Activated naive CD4-positive, alpha-beta T cell treated with anti-CD3 and anti-CD28 coated beads, Interleukin-2, amount 50 U/mL, for 24 hours (primary cell): ENCODE data around the gene ZNF557.

Experiments
- H3K27ac Mint-ChIP-seq: one replicate; pipeline ENCODE4 v1.8.0; 2021; ENCODE audit warnings: mild to moderate bottlenecking, mixed read lengths
- H3K27me3 Mint-ChIP-seq: one replicate; pipeline ENCODE4 v1.8.0; 2021; ENCODE audit warnings: mixed read lengths
- H3K36me3 Mint-ChIP-seq: one replicate; pipeline ENCODE4 v1.8.0; 2021; ENCODE audit warnings: mixed read lengths
- H3K4me1 Mint-ChIP-seq: one replicate; pipeline ENCODE4 v1.8.0; 2021; ENCODE audit warnings: mixed read lengths
- H3K4me3 Mint-ChIP-seq: one replicate; pipeline ENCODE4 v1.8.0; 2021; ENCODE audit warnings: mild to moderate bottlenecking, mixed read lengths
- H3K9me3 Mint-ChIP-seq: one replicate; pipeline ENCODE4 v1.8.0; 2021; ENCODE audit warnings: mixed read lengths

ZNF557 gene

GRCh38 chr19:7104747-7105447 is 35.4 kb downstream of the ZNF557 start:
- Mint-ChIP-seq H3K4me1 (peaks cover 10% of the 10 kb centered on the region), H3K36me3 (no peaks in the 10 kb centered on the region), H3K4me3 (no peak overlapping the region), H3K9me3 (no peaks in the 10 kb centered on the region), H3K27ac (no peak overlapping the region), H3K27me3 (no peaks in the 10 kb centered on the region)

DNA sequence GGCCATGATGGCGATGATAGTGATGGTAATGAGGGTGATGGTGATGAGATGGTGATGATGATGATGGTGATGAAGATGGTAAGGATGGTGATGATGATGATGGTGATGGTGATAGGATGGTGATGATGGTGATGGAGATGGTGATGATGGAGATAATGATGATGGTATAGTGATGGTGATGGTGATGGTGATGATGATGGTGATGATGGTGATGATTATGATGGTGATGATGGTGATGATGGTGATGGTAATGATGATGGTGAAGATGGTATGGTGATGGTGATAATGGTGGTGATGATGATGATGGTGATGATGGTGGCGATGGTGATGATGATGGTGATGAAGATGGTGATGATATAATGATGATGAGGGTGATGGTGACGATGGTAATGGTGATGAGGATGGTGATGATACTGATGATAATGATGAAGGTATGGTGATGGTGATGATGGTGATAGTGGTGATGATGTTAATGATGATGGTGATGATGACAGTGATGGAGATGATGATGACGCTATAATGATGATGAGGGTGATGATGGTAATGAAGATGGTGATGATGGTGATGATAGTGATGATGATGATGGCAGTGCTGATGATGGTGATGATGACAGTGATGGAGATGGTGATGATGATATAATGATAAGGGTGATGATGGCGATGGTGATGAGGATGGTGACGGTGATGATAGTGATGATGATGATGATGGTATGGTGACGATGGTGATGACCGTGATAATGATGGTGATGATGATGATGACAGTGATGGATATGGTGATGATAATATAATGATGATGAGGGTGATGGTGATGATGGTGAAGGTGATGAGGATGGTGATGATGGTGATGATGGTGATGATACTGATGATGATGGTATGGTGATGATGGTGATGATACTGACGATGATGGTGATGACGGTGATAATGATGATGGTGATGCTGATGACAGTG is 37.5 kb downstream of the ZNF557 start:
- Mint-ChIP-seq H3K36me3 (no peaks in the 10 kb centered on the region), H3K4me3 (no peak overlapping the region), H3K27me3 (no peaks in the 10 kb centered on the region), H3K9me3 (no peaks in the 10 kb centered on the region), H3K27ac (no peak overlapping the region), H3K4me1 (peaks cover 3% of the 10 kb centered on the region)

GRCh38 chr19:7109678-7110289 is 40.3 kb downstream of the ZNF557 start:
- Mint-ChIP-seq H3K4me1 (no peaks in the 10 kb centered on the region), H3K27me3 (no peaks in the 10 kb centered on the region), H3K36me3 (no peaks in the 10 kb centered on the region), H3K9me3 (no peaks in the 10 kb centered on the region), H3K4me3 (no peak overlapping the region), H3K27ac (no peak overlapping the region)

GRCh38 chr19:7112675-7113074 is 43.2 kb downstream of the ZNF557 start:
- no peak overlapping the region for H3K27ac Mint-ChIP-seq
- H3K4me3 Mint-ChIP-seq, result no peak overlapping the region
- no peaks in the 10 kb centered on the region for H3K27me3 Mint-ChIP-seq
- no peaks in the 10 kb centered on the region for H3K36me3 Mint-ChIP-seq
- no peaks in the 10 kb centered on the region for H3K9me3 Mint-ChIP-seq
- H3K4me1 Mint-ChIP-seq, result no peaks in the 10 kb centered on the region

DNA sequence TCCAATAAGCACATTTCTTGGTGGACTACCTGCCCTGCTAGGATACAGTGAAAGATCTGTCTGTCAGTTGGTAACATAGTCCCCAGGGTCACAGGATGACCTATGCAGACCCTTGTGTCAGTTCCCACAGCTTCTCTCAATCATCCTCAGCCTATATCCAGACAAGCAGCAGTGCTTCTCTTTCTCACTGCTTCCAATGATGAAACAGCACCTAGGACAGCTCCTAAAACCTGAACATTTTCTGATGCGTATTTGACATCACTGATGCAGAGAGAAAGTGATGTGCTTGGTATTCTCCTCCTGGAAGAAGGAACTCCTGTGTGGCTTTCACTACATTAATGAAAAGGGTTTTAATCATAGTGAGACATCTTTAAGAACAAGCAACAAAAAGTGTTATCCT is 43.7 kb downstream of the ZNF557 start:
- no peak overlapping the region for H3K4me3 Mint-ChIP-seq
- H3K27me3 Mint-ChIP-seq, result no peaks in the 10 kb centered on the region
- no peaks in the 10 kb centered on the region for H3K4me1 Mint-ChIP-seq
- H3K9me3 Mint-ChIP-seq, result no peaks in the 10 kb centered on the region
- H3K27ac Mint-ChIP-seq, result peak overlapping the region; percentile 72
- H3K36me3 Mint-ChIP-seq, result no peaks in the 10 kb centered on the region

GRCh38 chr19:7115721-7116120 is 46.2 kb downstream of the ZNF557 start:
- Mint-ChIP-seq H3K27me3 (no peaks in the 10 kb centered on the region), H3K36me3 (no peaks in the 10 kb centered on the region), H3K9me3 (no peaks in the 10 kb centered on the region), H3K27ac (no peak overlapping the region), H3K4me3 (no peak overlapping the region), H3K4me1 (no peaks in the 10 kb centered on the region)

GRCh38 chr19:7117248-7117647 is 47.7 kb downstream of the ZNF557 start:
- Mint-ChIP-seq H3K27ac (no peak overlapping the region), H3K9me3 (no peaks in the 10 kb centered on the region), H3K4me1 (no peaks in the 10 kb centered on the region), H3K36me3 (no peaks in the 10 kb centered on the region), H3K27me3 (no peaks in the 10 kb centered on the region), H3K4me3 (no peak overlapping the region)

DNA sequence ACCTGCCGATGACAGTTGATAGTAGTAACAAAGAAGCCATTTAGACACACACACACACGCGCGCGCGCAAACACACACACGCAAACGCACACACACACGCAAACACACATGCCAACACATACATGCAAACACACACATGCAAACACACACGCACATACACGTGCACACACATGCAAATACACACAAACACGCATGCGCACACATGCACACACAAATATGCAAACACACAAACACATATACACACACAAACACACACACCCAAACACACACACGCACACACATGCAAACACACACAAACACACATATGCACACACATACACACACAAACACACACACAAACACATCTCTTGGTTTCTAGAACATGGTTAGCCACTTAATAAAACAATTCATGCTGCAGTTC is 50.1 kb downstream of the ZNF557 start:
- Mint-ChIP-seq H3K4me1 (no peaks in the 10 kb centered on the region), H3K4me3 (no peak overlapping the region), H3K27ac (no peak overlapping the region), H3K9me3 (no peaks in the 10 kb centered on the region), H3K27me3 (no peaks in the 10 kb centered on the region), H3K36me3 (peaks cover under 1% of the 10 kb centered on the region)

DNA sequence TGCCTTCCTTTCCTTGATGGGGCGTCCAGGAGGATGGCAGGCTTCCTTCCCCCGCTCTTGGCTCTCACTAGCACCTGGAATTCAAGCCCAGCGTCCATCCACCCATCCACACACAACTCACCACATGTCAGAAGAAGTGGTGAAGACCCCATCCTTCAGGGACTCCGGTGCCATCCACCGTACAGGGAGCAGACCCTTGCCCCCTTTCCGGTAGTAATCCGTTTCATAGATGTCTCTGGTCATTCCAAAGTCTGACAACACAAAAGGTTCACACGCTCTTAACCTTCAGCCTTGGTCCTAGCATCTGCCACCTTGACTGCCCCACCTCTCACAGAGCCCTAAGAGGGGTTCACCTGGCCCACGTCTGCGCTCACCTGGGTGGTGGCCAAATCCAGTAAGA is 51.0 kb downstream of the ZNF557 start:
- no peak overlapping the region for H3K27ac Mint-ChIP-seq
- H3K9me3 Mint-ChIP-seq, result no peaks in the 10 kb centered on the region
- H3K36me3 Mint-ChIP-seq, result peaks cover 3% of the 10 kb centered on the region
- H3K4me3 Mint-ChIP-seq, result no peak overlapping the region
- no peaks in the 10 kb centered on the region for H3K4me1 Mint-ChIP-seq
- H3K27me3 Mint-ChIP-seq, result no peaks in the 10 kb centered on the region

DNA sequence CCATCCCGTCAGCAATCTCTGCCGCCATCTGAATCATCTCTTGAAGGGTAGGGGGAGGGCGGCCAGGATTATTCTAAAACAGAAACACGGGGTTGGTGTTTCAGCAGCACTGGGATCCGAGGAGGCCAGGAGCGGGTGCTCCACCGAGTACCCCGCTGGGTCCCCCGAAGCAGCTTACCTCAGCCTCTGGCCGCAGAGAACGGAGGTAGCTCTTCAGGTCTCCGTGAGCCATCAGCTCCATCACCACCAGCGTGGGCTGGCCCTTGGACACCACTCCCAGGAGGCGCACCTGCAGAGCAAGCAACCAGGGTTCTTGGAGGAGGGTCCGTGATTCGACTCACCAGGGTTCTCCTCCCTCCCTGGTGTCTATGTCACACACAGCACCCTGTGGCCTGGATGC is 53.2 kb downstream of the ZNF557 start:
- no peak overlapping the region for H3K27ac Mint-ChIP-seq
- no peaks in the 10 kb centered on the region for H3K4me1 Mint-ChIP-seq
- H3K36me3 Mint-ChIP-seq, result peaks cover 3% of the 10 kb centered on the region
- no peaks in the 10 kb centered on the region for H3K9me3 Mint-ChIP-seq
- no peak overlapping the region for H3K4me3 Mint-ChIP-seq
- no peaks in the 10 kb centered on the region for H3K27me3 Mint-ChIP-seq

GRCh38 chr19:7124782-7125181 is 55.3 kb downstream of the ZNF557 start:
- Mint-ChIP-seq H3K4me1 (no peaks in the 10 kb centered on the region), H3K4me3 (no peak overlapping the region), H3K9me3 (no peaks in the 10 kb centered on the region), H3K27me3 (no peaks in the 10 kb centered on the region), H3K27ac (no peak overlapping the region), H3K36me3 (peaks cover 3% of the 10 kb centered on the region)

- H3K4me1 Mint-ChIP-seq, result no peaks in the 10 kb centered on the region
These were observed 55.7 kb downstream of the ZNF557 start for GRCh38 chr19:7125221-7125620.

GRCh38 chr19:7126132-7126531 is 56.6 kb downstream of the ZNF557 start:
- no peaks in the 10 kb centered on the region for H3K4me1 Mint-ChIP-seq

More at GRCh38 chr19:7125221-7125620, 55.7 kb downstream of the ZNF557 start:
- Mint-ChIP-seq H3K4me3 (no peak overlapping the region), H3K9me3 (no peaks in the 10 kb centered on the region), H3K27ac (no peak overlapping the region), H3K36me3 (peaks cover 3% of the 10 kb centered on the region), H3K27me3 (no peaks in the 10 kb centered on the region)

DNA sequence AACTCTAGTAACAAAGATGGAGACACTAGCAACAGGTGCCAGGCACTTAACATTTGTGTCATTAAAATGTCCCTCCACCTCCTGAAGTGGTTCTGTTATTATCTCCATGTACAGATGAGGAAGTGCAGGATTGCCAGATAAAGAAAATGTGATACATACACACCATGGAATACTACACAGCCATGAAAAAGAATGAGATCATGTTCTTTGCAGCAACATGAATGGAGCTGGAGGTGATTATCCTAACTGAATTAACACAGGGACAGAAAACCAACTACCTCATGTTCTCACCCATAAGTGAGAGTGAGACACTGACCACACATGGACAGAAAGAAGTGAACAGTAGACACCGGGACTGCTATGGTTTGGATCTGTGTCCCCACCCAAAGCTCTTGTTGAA is 60.5 kb downstream of the ZNF557 start:
- Mint-ChIP-seq H3K4me1 (no peaks in the 10 kb centered on the region), H3K9me3 (no peaks in the 10 kb centered on the region), H3K4me3 (no peak overlapping the region), H3K36me3 (no peaks in the 10 kb centered on the region), H3K27ac (no peak overlapping the region), H3K27me3 (no peaks in the 10 kb centered on the region)

More at GRCh38 chr19:7126132-7126531, 56.6 kb downstream of the ZNF557 start:
- no peaks in the 10 kb centered on the region for H3K27me3 Mint-ChIP-seq
- peaks cover 3% of the 10 kb centered on the region for H3K36me3 Mint-ChIP-seq
- H3K4me3 Mint-ChIP-seq, result no peak overlapping the region
- no peak overlapping the region for H3K27ac Mint-ChIP-seq
- H3K9me3 Mint-ChIP-seq, result no peaks in the 10 kb centered on the region

- no peak overlapping the region for H3K4me3 Mint-ChIP-seq
- no peak overlapping the region for H3K27ac Mint-ChIP-seq
- H3K36me3 Mint-ChIP-seq, result no peaks in the 10 kb centered on the region
- no peaks in the 10 kb centered on the region for H3K27me3 Mint-ChIP-seq
- no peaks in the 10 kb centered on the region for H3K9me3 Mint-ChIP-seq
- no peaks in the 10 kb centered on the region for H3K4me1 Mint-ChIP-seq
These were observed 62.6 kb downstream of the ZNF557 start for GRCh38 chr19:7132054-7132453.

- Mint-ChIP-seq H3K36me3 (peaks cover 2% of the 10 kb centered on the region), H3K9me3 (no peaks in the 10 kb centered on the region), H3K4me1 (no peaks in the 10 kb centered on the region), H3K27me3 (no peaks in the 10 kb centered on the region), H3K4me3 (no peak overlapping the region), H3K27ac (no peak overlapping the region)
These were observed 67.6 kb downstream of the ZNF557 start for GRCh38 chr19:7137120-7137519.
